Heart right ventricle (tissue), 16 donors: ENCODE data around the gene LRRC56. TPM values are rescaled to one million over a fixed set of nuclear protein-coding genes. Genes with fewer than 3 reads are reported as not detected.

Experiments
- ATAC-seq, 8 donors: fragments of 200-7000 bp; cut with Tn5 transposase; one replicate each; pipeline ENCODE4 v1.9.1; 2020; ENCODE audit warnings: mild to moderate bottlenecking in 8 of 8, moderate library complexity in 8 of 8, moderate number of reproducible peaks in 1 of 8
- DNase-seq, 2 donors: peaks; one replicate each; pipeline ENCODE4 v3.0.0-alpha.2; 2020
- H3K27ac ChIP-seq, 10 donors: fragments of 200-600 bp; sonication (generic) in 2 of 10; one replicate each; pipeline versions ENCODE4 v1.5.0 to v1.8.0; 2020 to 2022; ENCODE audit warnings: mild to moderate bottlenecking in 3 of 10
- H3K27me3 ChIP-seq, 7 donors: fragments of 200-600 bp; one replicate each; pipeline ENCODE4 v1.8.0; 2021 to 2022; ENCODE audit warnings: mild to moderate bottlenecking in 2 of 7
- H3K36me3 ChIP-seq, 9 donors: fragments of 200-600 bp; sonication (generic) in 1 of 9; one replicate each; pipeline versions ENCODE4 v1.5.0 to v1.8.0; 2020 to 2022; ENCODE audit warnings: mild to moderate bottlenecking in 2 of 9
- H3K4me1 ChIP-seq, 9 donors: fragments of 200-600 bp; sonication (generic) in 1 of 9; one replicate each; pipeline versions ENCODE4 v1.5.0 to v1.8.0; 2020 to 2022; ENCODE audit warnings: mild to moderate bottlenecking in 4 of 9
- H3K4me3 ChIP-seq, 10 donors: fragments of 200-600 bp; sonication (generic) in 2 of 10; one replicate each; pipeline versions ENCODE4 v1.5.0 to v1.8.0; 2020 to 2022; ENCODE audit warnings: mild to moderate bottlenecking in 7 of 10, moderate library complexity in 2 of 10
- H3K9me3 ChIP-seq, 11 donors: fragments of 200-600 bp in 10 of 11; sonication (generic) in 2 of 11; one replicate each; pipeline versions ENCODE4 v1.5.0 to v1.8.0; 2013 to 2022; ENCODE audit warnings: mild to moderate bottlenecking in 2 of 11, control low read depth in 1 of 11, moderate library complexity in 1 of 11
- WGBS, 2 donors: extraction: QIAGEN DNeasy Blood & Tissue Kit; methylation state at CpG; one replicate each; pipeline ENCODE4 v1.1.7; 2013; ENCODE audit warnings: inconsistent platforms in 1 of 2; 5-methylcytosine and 5-hydroxymethylcytosine counted together
- intact Hi-C, 10 donors: fragments of 100-400 bp; cut with DNase I; formaldehyde crosslinking; loops; one replicate each; pipeline versions ENCODE4 v1.11.1 to v1.14.2; 2022
- polyA plus RNA-seq, 2 donors: library from polyadenylated mRNA; stranded (reverse); fragments of 200-250 nt; gene quantifications; one replicate each; pipeline ENCODE4 v1.2.3, GENCODE V29; 2013
- total RNA-seq, 10 donors: library from RNA; stranded (reverse); fragmentation: NEBNext Ultra II Directional in 3 of 10; extraction: Animal tissue kit (Norgen Biotek cat#: 25700) in 3 of 10; gene quantifications; one replicate each; pipeline versions ENCODE4 v1.2.1 to v1.2.4, GENCODE V29; 2021 to 2023
- TF ChIP-seq, protein P1 (sequence below), 9 donors: fragments of 200-600 bp; sonication (generic) in 2 of 9; IDR thresholded peaks; one replicate each; pipeline versions ENCODE4 v1.5.0 to v1.8.0; 2021 to 2022; ENCODE audit warnings: antibody characterized with exemption in 9 of 9, mild to moderate bottlenecking in 5 of 9, moderate library complexity in 1 of 9
- donor health status: Arrhythmogenic right ventricular cardiomyopathy.
- donor health status: ischemic (EF 13 %, LVEDD 7.1; RV severe dilation, severe dysfunction).
- donor health status: healthy with polysubstance abuse.
- donor health status: DM: no; HTN: yes; CAD: no.
- donor health status: DM: no; HTN: no; CAD: no.
- donor health status: ischemic (EF 25% LVEDD 6.9; RV normal size, moderate dysfunction).
- donor health status: ischemic (EF 25% LVEDD 5.7; RV mildly dilated, moderate dysfunction).
- donor health status: healthy.
- donor health status: DM: yes; HTN: yes; CAD: no.
- donor health status: Ischemic cardiomyopathy.
- donor health status: ischemic (EF 35%, LVEDD 5.7; RV mildly dilated, moderate dysfunction).
- donor health status: nonischemic (EF 11% LVEDD 7.7; RV severe dilation, severe dysfunction).
- donor health status: DM: yes; HTN: yes; CAD: no.
- donor health status: PGD.
- donor health status: ischemic (EF 29% LVEDD 5.4; RV normal size, mild dysfunction).
- donor health status: nonischemic (EF 23%, LVEDD 6.1; RV moderate dilation, normal function).

The LRRC56 gene
- total and polyA plus RNA-seq, 12 donors: 0.13 to 0.49 (median 0.21) TPM; not detected in 2

GRCh38 chr11:575996-576768 is 38.9 kb downstream of the LRRC56 start, which contains the start of gene PHRF1:
Gene PHRF1 (plus strand): TSS chr11:576470. CDS start chr11:581513, 5,043 bp downstream.
- WGBS, 2 donors: 0 to 1% methylated on average over 63 to 90 of the region's 99 CpGs
- TF ChIP-seq, protein P1, sequence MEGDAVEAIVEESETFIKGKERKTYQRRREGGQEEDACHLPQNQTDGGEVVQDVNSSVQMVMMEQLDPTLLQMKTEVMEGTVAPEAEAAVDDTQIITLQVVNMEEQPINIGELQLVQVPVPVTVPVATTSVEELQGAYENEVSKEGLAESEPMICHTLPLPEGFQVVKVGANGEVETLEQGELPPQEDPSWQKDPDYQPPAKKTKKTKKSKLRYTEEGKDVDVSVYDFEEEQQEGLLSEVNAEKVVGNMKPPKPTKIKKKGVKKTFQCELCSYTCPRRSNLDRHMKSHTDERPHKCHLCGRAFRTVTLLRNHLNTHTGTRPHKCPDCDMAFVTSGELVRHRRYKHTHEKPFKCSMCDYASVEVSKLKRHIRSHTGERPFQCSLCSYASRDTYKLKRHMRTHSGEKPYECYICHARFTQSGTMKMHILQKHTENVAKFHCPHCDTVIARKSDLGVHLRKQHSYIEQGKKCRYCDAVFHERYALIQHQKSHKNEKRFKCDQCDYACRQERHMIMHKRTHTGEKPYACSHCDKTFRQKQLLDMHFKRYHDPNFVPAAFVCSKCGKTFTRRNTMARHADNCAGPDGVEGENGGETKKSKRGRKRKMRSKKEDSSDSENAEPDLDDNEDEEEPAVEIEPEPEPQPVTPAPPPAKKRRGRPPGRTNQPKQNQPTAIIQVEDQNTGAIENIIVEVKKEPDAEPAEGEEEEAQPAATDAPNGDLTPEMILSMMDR (IDR thresholded peaks at IDR 0.05): no peak

GRCh38 chr11:576811-577610 is 39.7 kb downstream of the LRRC56 start:
- no peak for DNase-seq
- WGBS, 2 donors: 3 to 4% methylated on average over 36 to 40 of the region's 48 CpGs
- Histone ChIP-seq H3K4me3 (peak overlapping the region; percentile 58 to 98 (median 88)), H3K27ac (peak overlapping the region in 9 of 10 donors; percentile 28 to 99 (median 94)), H3K4me1 (peaks cover 26 to 66% (median 56%) of the 10 kb centered on the region in 9 donors), H3K27me3 (peaks cover 0 to 21% (median 0%) of the 10 kb centered on the region in 7 donors), H3K36me3 (peaks cover 0 to 10% (median 5%) of the 10 kb centered on the region in 9 donors), H3K9me3 (no peaks in the 10 kb centered on the region)
- intact Hi-C loops: loop anchor here in 4 of 10 donors (2.0 to 10.0 kb wide), 4 partner anchors 35 to 62 kb away; partner anchors contain the start of gene IRF7 (in 2 of the 4)
- TF ChIP-seq, protein P1 (IDR thresholded peaks at IDR 0.05): no peak
- no peak for ATAC-seq

More at GRCh38 chr11:575996-576768, 38.9 kb downstream of the LRRC56 start, which contains the start of gene PHRF1:
- H3K27me3 ChIP-seq: peaks cover 0 to 21% (median 0%) of the 10 kb centered on the region in 7 donors
- peak within 1 kb of the TSS; percentile 84 to 99 (median 94) for H3K27ac ChIP-seq
- H3K36me3 ChIP-seq: peaks cover 0 to 5% (median 0%) of the 10 kb centered on the region in 9 donors
- no peaks in the 10 kb centered on the region for H3K9me3 ChIP-seq
- ATAC-seq (peak; percentile 92 to 98 (median 96)), DNase-seq (peak; percentile 95 to 96)
- peaks cover 26 to 57% (median 54%) of the 10 kb centered on the region in 9 donors for H3K4me1 ChIP-seq
- intact Hi-C loops: loop anchor here in 4 of 10 donors (2.0 to 10.0 kb wide), 4 partner anchors 36 to 61 kb away; partner anchors contain the start of gene IRF7 (in 2 of the 4)
- H3K4me3 ChIP-seq: peak within 1 kb of the TSS; percentile 67 to 99 (median 88)

DNA sequence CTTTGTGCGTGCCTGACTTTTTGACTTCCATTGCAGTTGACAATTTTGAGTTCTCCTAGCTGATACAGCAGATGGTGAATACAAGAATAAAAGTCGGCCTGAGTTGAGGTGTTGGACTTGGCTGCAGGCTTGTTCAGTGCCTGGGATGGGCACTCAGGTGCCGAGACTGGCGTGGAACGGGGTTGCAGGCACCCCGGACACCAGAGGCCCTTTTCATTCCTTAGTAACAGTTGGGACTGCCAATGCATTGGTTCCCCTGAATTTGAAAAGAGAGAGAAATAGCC is 40.2 kb downstream of the LRRC56 start:
- peak overlapping the region; percentile 58 to 98 (median 88) for H3K4me3 ChIP-seq
- TF ChIP-seq, protein P1 (IDR thresholded peaks at IDR 0.05): no peak
- peaks cover 0 to 21% (median 0%) of the 10 kb centered on the region in 7 donors for H3K27me3 ChIP-seq
- 57 to 65% methylated on average over 6 of the region's 6 CpGs for WGBS, 2 donors
- peaks cover 26 to 68% (median 56%) of the 10 kb centered on the region in 9 donors for H3K4me1 ChIP-seq
- DNase-seq (no peak), ATAC-seq (no peak)
- intact Hi-C loops: loop anchor here in 4 of 10 donors (2.0 to 10.0 kb wide), 4 partner anchors 35 to 63 kb away; partner anchors contain the start of gene IRF7 (in 2 of the 4)
- H3K9me3 ChIP-seq: no peaks in the 10 kb centered on the region
- peaks cover 0 to 15% (median 10%) of the 10 kb centered on the region in 9 donors for H3K36me3 ChIP-seq
- H3K27ac ChIP-seq: peak overlapping the region in 3 of 10 donors; percentile 93 to 99 (median 94)
